Measurements from ENCODE around the gene SLC34A1. TPM values are rescaled to one million over a fixed set of nuclear protein-coding genes. Genes with fewer than 3 reads are reported as not detected.
"Not testable (repeated sequence)": the region's sequence is repeated elsewhere in the genome, so short reads cannot be mapped to it uniquely, and the experiment has no call there.

SLC34A1 gene
- total RNA-seq, 3 donors from 2014 or later (not counting 1 experiment from before 2014, with no cell fraction given) = 0.50 to 0.66 (median 0.63) TPM

DNA sequence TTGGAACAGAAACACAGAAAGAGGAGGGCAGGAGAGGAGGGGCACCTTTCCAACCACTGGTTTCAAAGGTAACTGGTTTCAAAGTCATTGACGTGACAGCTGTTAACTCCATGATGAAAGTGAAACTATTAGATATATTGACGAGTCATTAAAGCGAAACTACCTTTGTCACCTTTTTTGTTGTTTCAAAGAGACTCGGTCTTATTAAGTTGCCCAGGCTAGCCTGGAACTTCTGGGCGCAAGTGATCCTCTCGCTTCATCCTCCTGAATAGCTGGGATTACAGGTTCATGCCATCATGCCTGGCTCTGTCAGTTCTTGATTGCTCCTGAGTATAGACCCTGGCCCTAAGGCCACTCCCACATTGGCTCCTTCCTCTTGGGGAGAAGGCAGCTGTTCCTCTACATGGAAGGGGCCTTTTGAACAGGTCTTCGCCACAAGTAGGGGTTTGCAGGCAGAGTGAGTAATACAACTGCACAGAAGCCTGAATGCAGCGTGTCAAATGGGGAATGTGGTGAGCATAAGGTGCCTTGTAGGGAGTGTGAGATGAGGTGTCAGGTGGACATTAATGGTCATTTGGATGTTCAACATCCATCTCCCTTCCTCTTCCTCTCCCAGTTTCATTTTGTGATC, 28.5 kb downstream of the SLC34A1 start:
- WGBS (ENCODE audit: insufficient coverage) = 64% methylated on average over 7 of the region's 8 CpGs
- Mint-ChIP-seq H3K36me3 (no peaks in the 10 kb centered on the region), H3K27me3 (ENCODE audit: low read depth in 2 of 2) (no peaks in the 10 kb centered on the region), H3K4me1 (peaks cover 36 to 48% of the 10 kb centered on the region in 2 donors), H3K27ac (peak overlapping the region; percentile 78 to 80), H3K4me3 (peak overlapping the region; percentile 65), H3K9me3 (no peaks in the 10 kb centered on the region)
- H3K27ac ChIP-seq (ENCODE audit: low read length) = peak overlapping the region; percentile 0
- H3K27me3 ChIP-seq (ENCODE audit: control insufficient read depth, insufficient read depth, low read length) = no peaks in the 10 kb centered on the region
- no peaks in the 10 kb centered on the region for H3K36me3 ChIP-seq (ENCODE audit: control insufficient read depth, insufficient read depth, low read length)
- H3K4me3 ChIP-seq (ENCODE audit: low read length) = no peak overlapping the region
- intact Hi-C loops (cut with micrococcal nuclease) = loop anchor here (1.0 kb wide), 1 partner anchor 14 kb away; the partner anchor contains the start of gene GRK6
- H3K9me3 ChIP-seq (ENCODE audit: control insufficient read depth, insufficient read depth, low read length) = no peaks in the 10 kb centered on the region
- ATAC-seq = peak; percentile 61 to 69 (median 68)
- DNase-seq = peak; percentile 17 to 77
- peaks cover 43% of the 10 kb centered on the region for H3K4me1 ChIP-seq (ENCODE audit: control insufficient read depth, insufficient read depth, low read length)
- TF ChIP-seq, protein P1, sequence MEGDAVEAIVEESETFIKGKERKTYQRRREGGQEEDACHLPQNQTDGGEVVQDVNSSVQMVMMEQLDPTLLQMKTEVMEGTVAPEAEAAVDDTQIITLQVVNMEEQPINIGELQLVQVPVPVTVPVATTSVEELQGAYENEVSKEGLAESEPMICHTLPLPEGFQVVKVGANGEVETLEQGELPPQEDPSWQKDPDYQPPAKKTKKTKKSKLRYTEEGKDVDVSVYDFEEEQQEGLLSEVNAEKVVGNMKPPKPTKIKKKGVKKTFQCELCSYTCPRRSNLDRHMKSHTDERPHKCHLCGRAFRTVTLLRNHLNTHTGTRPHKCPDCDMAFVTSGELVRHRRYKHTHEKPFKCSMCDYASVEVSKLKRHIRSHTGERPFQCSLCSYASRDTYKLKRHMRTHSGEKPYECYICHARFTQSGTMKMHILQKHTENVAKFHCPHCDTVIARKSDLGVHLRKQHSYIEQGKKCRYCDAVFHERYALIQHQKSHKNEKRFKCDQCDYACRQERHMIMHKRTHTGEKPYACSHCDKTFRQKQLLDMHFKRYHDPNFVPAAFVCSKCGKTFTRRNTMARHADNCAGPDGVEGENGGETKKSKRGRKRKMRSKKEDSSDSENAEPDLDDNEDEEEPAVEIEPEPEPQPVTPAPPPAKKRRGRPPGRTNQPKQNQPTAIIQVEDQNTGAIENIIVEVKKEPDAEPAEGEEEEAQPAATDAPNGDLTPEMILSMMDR (IDR thresholded peaks at IDR 0.05) = no peak

DNA sequence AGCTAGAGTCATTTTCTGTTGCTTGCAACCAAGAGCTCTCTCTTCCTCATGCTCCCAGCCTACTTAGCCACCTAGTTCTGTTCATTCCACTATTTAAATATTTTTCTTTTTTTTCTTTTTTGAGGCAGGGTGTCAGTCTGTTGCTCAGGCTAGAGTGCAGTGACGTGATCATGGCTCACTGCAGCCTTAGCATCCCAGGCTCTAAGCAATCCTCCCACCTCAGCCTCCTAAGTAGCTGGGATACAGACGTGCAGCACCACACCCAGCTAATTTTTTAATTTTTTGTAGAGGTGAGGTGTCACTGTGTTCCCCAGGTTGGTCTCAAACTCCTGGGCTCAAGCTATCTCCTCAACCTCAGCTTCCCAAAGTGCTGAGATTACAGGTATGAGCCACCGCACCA, 30.2 kb downstream of the SLC34A1 start:
- no peaks in the 10 kb centered on the region for H3K36me3 Mint-ChIP-seq
- intact Hi-C loops (cut with micrococcal nuclease) = no loop called here
- Histone ChIP-seq H3K27ac (ENCODE audit: low read length) (no peak overlapping the region), H3K27me3 (ENCODE audit: control insufficient read depth, insufficient read depth, low read length) (no peaks in the 10 kb centered on the region), H3K4me1 (ENCODE audit: control insufficient read depth, insufficient read depth, low read length) (peaks cover 38% of the 10 kb centered on the region), H3K36me3 (ENCODE audit: control insufficient read depth, insufficient read depth, low read length) (no peaks in the 10 kb centered on the region), H3K4me3 (ENCODE audit: low read length) (no peak overlapping the region), H3K9me3 (ENCODE audit: control insufficient read depth, insufficient read depth, low read length) (no peaks in the 10 kb centered on the region)
- H3K4me1 Mint-ChIP-seq = peaks cover 29 to 40% of the 10 kb centered on the region in 2 donors
- TF ChIP-seq, protein P1 (IDR thresholded peaks at IDR 0.05) = no peak
- no peaks in the 10 kb centered on the region for H3K9me3 Mint-ChIP-seq
- 100% methylated on average over 2 of the region's 3 CpGs for WGBS (ENCODE audit: insufficient coverage)
- H3K27me3 Mint-ChIP-seq (ENCODE audit: low read depth in 2 of 2) = no peaks in the 10 kb centered on the region
- no peak for DNase-seq
- no peak for ATAC-seq
- no peak overlapping the region for H3K4me3 Mint-ChIP-seq
- peak overlapping the region in 1 of 2 donors; percentile 16 for H3K27ac Mint-ChIP-seq

DNA sequence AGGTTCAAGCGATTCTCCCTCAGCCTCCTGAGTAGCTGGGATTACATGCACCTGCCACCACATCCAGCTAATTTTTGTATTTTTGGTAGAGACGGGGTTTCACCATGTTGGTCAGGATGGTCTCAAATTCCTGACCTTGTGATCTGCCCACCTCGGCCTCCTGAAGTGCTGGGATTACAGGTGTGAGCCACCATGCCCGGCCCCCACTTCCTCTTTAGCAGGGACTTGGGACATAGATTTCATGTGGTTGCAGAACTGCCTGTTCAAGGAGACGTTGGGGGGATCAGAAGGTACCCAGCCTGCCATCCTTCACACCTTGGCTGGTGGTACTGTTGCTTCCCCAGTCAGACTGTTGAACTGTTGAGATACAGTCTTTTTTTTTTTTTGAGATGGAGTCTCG, 32.8 kb downstream of the SLC34A1 start:
- H3K27me3 Mint-ChIP-seq (ENCODE audit: low read depth in 2 of 2); H3K4me3 ChIP-seq (ENCODE audit: low read length); ATAC-seq; H3K27ac Mint-ChIP-seq; H3K36me3 ChIP-seq (ENCODE audit: control insufficient read depth, insufficient read depth, low read length); H3K27ac ChIP-seq (ENCODE audit: low read length); H3K4me3 Mint-ChIP-seq; H3K36me3 Mint-ChIP-seq; intact Hi-C loops (cut with micrococcal nuclease); H3K27me3 ChIP-seq (ENCODE audit: control insufficient read depth, insufficient read depth, low read length); H3K9me3 Mint-ChIP-seq; DNase-seq; H3K9me3 ChIP-seq (ENCODE audit: control insufficient read depth, insufficient read depth, low read length): not testable (repeated sequence)
- WGBS (ENCODE audit: insufficient coverage) = 67% methylated on average over 6 of the region's 6 CpGs
- peaks cover 15% of the 10 kb centered on the region for H3K4me1 ChIP-seq (ENCODE audit: control insufficient read depth, insufficient read depth, low read length)
- peaks cover 9 to 18% of the 10 kb centered on the region in 2 donors for H3K4me1 Mint-ChIP-seq

DNA sequence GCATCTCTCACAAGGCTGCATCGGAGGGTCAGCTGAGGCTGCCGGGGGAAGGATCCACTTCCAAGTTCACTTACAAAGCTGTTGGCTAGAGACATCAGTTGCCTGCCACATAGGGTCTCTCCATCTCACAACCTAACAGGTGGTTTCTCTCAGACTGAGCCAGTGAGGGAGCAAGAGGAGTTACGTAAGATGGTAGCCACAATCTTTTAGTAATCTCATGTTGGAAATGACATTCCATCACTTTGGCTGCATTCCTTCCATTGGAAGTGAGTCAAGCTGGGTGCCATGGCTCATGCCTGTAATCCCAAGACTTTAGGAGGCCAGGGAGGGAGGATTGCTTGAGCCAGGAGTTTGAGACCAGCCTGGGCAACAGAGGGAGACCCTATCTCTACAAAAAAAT, 34.8 kb downstream of the SLC34A1 start:
- Histone ChIP-seq H3K4me1 (ENCODE audit: control insufficient read depth, insufficient read depth, low read length) (no peaks in the 10 kb centered on the region), H3K36me3 (ENCODE audit: control insufficient read depth, insufficient read depth, low read length) (no peaks in the 10 kb centered on the region), H3K4me3 (ENCODE audit: low read length) (no peak overlapping the region), H3K27me3 (ENCODE audit: control insufficient read depth, insufficient read depth, low read length) (no peaks in the 10 kb centered on the region), H3K27ac (ENCODE audit: low read length) (no peak overlapping the region), H3K9me3 (ENCODE audit: control insufficient read depth, insufficient read depth, low read length) (no peaks in the 10 kb centered on the region)
- DNase-seq (no peak), ATAC-seq (no peak)
- intact Hi-C loops (cut with micrococcal nuclease) = no loop called here
- H3K9me3 Mint-ChIP-seq = no peaks in the 10 kb centered on the region
- TF ChIP-seq, protein P1 (IDR thresholded peaks at IDR 0.05) = no peak
- no peaks in the 10 kb centered on the region for H3K36me3 Mint-ChIP-seq
- no peaks in the 10 kb centered on the region for H3K27me3 Mint-ChIP-seq (ENCODE audit: low read depth in 2 of 2)
- peaks cover 0 to 3% of the 10 kb centered on the region in 2 donors for H3K4me1 Mint-ChIP-seq
- 97% methylated on average over 3 of the region's 3 CpGs for WGBS (ENCODE audit: insufficient coverage)
- H3K27ac Mint-ChIP-seq = no peak overlapping the region
- H3K4me3 Mint-ChIP-seq = no peak overlapping the region

DNA sequence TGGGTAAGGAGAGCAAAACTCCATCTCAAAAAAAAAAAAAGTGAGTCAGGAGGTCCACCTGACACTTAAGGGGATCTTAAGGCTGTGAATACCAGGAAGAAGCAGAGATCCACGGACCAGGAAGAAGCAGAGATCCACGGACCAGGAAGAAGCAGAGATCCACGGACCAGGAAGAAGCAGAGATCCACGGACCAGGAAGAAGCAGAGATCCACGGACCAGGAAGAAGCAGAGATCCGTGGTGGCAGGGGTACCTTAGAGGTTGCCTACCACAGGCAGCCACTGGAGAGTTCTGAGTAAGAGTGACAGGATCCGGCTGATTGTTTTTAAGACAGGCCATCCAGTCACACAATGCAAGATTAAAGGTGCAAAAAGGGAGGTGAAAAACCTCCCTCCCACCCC, 36.2 kb downstream of the SLC34A1 start:
- H3K4me1 Mint-ChIP-seq = peaks cover 12 to 14% of the 10 kb centered on the region in 2 donors
- ATAC-seq; H3K9me3 ChIP-seq (ENCODE audit: control insufficient read depth, insufficient read depth, low read length); H3K27me3 ChIP-seq (ENCODE audit: control insufficient read depth, insufficient read depth, low read length); H3K4me3 Mint-ChIP-seq; H3K9me3 Mint-ChIP-seq; intact Hi-C loops (cut with micrococcal nuclease); H3K36me3 ChIP-seq (ENCODE audit: control insufficient read depth, insufficient read depth, low read length); H3K27ac ChIP-seq (ENCODE audit: low read length); H3K4me3 ChIP-seq (ENCODE audit: low read length); H3K27ac Mint-ChIP-seq; DNase-seq; H3K27me3 Mint-ChIP-seq (ENCODE audit: low read depth in 2 of 2); H3K36me3 Mint-ChIP-seq; H3K4me1 ChIP-seq (ENCODE audit: control insufficient read depth, insufficient read depth, low read length): not testable (repeated sequence)
- 86% methylated on average over 7 of the region's 7 CpGs for WGBS (ENCODE audit: insufficient coverage)
